ENCODE data around the gene MED12. TPM values are rescaled to one million over a fixed set of nuclear protein-coding genes. Genes with fewer than 3 reads are reported as not detected.

MED12 gene
- total RNA-seq, 1 donor from 2014 or later, result 123 TPM

DNA sequence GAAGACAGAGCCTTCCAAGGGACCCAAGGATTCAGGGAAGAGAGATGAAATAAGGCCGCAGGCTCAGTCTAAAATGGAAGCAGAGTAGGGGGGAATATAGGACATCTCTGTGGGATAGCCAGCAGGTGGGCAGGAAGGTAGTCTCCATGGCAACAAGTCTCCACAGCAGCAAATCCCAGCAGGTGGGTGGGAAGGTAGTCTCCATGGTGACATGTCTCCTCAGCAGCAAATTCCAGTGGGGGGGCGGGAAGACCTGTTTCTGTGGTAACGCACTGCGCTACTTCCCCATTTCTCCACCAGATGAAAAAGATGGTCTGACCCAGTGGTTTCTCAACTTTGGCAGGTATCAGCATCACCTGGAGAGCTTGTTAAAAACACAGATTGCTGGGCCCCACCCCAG lies 44.6 kb downstream of the MED12 start:
- H3K27me3 Mint-ChIP-seq, result no peaks in the 10 kb centered on the region
- H3K9me3 Mint-ChIP-seq (ENCODE audit: low read depth), result no peaks in the 10 kb centered on the region

DNA sequence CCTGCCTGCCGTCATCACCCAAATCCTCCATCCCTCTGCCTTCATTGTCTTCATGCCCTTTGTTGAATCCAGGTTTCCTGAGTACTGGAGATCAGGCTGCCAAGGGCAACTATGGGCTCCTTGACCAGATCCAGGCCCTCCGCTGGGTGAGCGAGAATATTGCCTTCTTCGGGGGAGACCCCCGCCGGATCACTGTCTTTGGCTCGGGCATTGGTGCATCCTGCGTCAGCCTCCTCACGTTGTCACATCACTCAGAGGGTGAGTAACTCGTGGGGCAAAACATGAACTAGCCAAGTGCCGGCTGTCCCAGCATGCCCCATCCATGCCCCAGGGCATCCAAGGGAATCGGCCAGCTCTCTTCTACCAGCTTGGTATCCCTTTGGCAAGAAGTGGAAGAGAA lies 45.7 kb downstream of the MED12 start:
- Mint-ChIP-seq H3K27ac (no peak overlapping the region), H3K4me1 (ENCODE audit: low read depth) (no peaks in the 10 kb centered on the region), H3K27me3 (no peaks in the 10 kb centered on the region), H3K9me3 (ENCODE audit: low read depth) (no peaks in the 10 kb centered on the region), H3K4me3 (ENCODE audit: low read depth) (no peak overlapping the region), H3K36me3 (ENCODE audit: insufficient read depth) (no peaks in the 10 kb centered on the region)
- TF ChIP-seq, protein P1, sequence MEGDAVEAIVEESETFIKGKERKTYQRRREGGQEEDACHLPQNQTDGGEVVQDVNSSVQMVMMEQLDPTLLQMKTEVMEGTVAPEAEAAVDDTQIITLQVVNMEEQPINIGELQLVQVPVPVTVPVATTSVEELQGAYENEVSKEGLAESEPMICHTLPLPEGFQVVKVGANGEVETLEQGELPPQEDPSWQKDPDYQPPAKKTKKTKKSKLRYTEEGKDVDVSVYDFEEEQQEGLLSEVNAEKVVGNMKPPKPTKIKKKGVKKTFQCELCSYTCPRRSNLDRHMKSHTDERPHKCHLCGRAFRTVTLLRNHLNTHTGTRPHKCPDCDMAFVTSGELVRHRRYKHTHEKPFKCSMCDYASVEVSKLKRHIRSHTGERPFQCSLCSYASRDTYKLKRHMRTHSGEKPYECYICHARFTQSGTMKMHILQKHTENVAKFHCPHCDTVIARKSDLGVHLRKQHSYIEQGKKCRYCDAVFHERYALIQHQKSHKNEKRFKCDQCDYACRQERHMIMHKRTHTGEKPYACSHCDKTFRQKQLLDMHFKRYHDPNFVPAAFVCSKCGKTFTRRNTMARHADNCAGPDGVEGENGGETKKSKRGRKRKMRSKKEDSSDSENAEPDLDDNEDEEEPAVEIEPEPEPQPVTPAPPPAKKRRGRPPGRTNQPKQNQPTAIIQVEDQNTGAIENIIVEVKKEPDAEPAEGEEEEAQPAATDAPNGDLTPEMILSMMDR (IDR thresholded peaks at IDR 0.05; ENCODE audit: unreplicated experiment), result no peak
- no peak for DNase-seq (ENCODE audit: low spot score, unreplicated experiment)

More for the DNA sequence above, 44.6 kb downstream of the MED12 start:
- Mint-ChIP-seq H3K27ac (no peak overlapping the region), H3K4me3 (ENCODE audit: low read depth) (no peak overlapping the region), H3K4me1 (ENCODE audit: low read depth) (no peaks in the 10 kb centered on the region), H3K36me3 (ENCODE audit: insufficient read depth) (peaks cover 1% of the 10 kb centered on the region)
- TF ChIP-seq, protein P1 (IDR thresholded peaks at IDR 0.05; ENCODE audit: unreplicated experiment), result no peak
- no peak for DNase-seq (ENCODE audit: low spot score, unreplicated experiment)

DNA sequence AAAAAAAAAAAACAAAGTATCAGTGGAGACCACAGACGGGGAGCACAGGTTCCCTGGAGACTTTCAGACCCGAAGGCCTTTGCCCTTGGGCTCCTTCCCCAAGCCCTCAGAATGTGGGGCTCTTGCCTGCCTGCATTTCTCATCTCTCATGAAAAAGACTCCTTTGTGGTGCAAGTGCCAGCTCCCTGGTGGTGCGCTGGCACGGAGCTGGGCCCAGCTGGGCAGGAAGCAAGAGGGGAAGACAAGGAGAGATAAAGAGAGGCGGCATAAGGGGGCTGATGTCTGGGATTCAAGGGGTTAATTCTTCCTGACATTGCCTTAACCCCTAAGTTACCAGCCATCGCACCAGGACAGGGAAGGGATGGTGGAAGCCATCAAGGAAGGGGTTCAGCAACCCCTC lies 48.1 kb downstream of the MED12 start:
- Mint-ChIP-seq H3K27me3 (no peaks in the 10 kb centered on the region), H3K4me1 (ENCODE audit: low read depth) (peaks cover 2% of the 10 kb centered on the region), H3K9me3 (ENCODE audit: low read depth) (peaks cover 4% of the 10 kb centered on the region), H3K27ac (no peak overlapping the region), H3K4me3 (ENCODE audit: low read depth) (no peak overlapping the region), H3K36me3 (ENCODE audit: insufficient read depth) (peaks cover 2% of the 10 kb centered on the region)
- TF ChIP-seq, protein P1 (IDR thresholded peaks at IDR 0.05; ENCODE audit: unreplicated experiment), result no peak
- no peak for DNase-seq (ENCODE audit: low spot score, unreplicated experiment)

DNA sequence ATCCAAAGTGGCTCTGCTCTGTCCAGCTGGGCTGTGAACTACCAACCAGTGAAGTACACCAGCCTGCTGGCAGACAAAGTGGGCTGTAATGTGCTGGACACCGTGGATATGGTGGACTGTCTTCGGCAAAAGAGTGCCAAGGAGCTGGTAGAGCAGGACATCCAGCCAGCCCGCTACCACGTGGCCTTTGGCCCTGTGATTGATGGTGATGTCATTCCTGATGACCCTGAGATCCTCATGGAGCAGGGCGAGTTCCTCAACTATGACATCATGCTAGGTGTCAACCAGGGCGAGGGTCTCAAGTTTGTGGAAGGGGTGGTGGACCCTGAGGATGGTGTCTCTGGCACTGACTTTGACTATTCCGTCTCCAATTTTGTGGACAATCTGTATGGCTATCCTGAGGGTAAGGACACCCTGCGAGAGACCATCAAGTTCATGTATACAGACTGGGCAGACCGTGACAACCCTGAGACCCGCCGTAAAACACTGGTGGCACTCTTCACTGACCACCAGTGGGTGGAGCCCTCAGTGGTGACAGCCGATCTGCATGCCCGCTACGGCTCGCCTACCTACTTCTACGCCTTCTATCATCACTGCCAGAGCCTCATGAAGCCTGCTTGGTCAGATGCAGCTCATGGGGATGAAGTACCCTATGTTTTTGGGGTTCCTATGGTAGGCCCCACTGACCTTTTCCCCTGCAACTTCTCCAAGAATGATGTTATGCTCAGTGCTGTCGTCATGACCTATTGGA lies 48.8 kb downstream of the MED12 start:
- TF ChIP-seq, protein P1 (IDR thresholded peaks at IDR 0.05; ENCODE audit: unreplicated experiment), result no peak
- peaks cover 2% of the 10 kb centered on the region for H3K36me3 Mint-ChIP-seq (ENCODE audit: insufficient read depth)
- no peaks in the 10 kb centered on the region for H3K27me3 Mint-ChIP-seq
- no peak overlapping the region for H3K27ac Mint-ChIP-seq
- peaks cover 6% of the 10 kb centered on the region for H3K9me3 Mint-ChIP-seq (ENCODE audit: low read depth)
- H3K4me3 Mint-ChIP-seq (ENCODE audit: low read depth), result no peak overlapping the region
- H3K4me1 Mint-ChIP-seq (ENCODE audit: low read depth), result peaks cover 4% of the 10 kb centered on the region
- DNase-seq (ENCODE audit: low spot score, unreplicated experiment), result no peak

DNA sequence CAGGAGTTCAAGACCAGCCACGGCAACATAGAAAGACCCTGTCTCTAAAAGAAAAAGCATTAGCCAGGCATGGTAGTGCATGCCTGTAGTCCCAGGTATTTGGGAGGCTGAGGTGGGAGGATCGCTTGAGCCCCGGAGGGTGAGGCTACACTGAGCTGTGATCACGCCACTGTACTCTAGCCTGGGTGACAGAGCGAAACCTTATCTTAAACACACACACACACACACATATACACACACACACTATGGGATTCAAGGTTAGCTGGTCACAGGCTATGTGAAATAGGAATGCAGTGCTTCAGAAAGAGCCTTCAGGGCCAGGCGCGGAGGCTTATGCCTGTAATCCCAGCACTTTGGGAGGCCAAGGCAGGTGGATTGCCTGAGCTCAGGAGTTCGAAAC lies 49.7 kb downstream of the MED12 start:
- Mint-ChIP-seq H3K27me3 (no peaks in the 10 kb centered on the region), H3K36me3 (ENCODE audit: insufficient read depth) (peaks cover 2% of the 10 kb centered on the region), H3K4me3 (ENCODE audit: low read depth) (no peak overlapping the region), H3K4me1 (ENCODE audit: low read depth) (peaks cover 4% of the 10 kb centered on the region), H3K27ac (no peak overlapping the region), H3K9me3 (ENCODE audit: low read depth) (peaks cover 8% of the 10 kb centered on the region)
- TF ChIP-seq, protein P1 (IDR thresholded peaks at IDR 0.05; ENCODE audit: unreplicated experiment), result no peak
- no peak for DNase-seq (ENCODE audit: low spot score, unreplicated experiment)
